H9 (cell line): Measurements from ENCODE around the gene PCSK6. TPM values are rescaled to one million over a fixed set of nuclear protein-coding genes. Genes with fewer than 3 reads are reported as not detected.
A peak's percentile ranks its signal among the peaks of the same experiment; 100 is the strongest.

Experiments
- DNase-seq: peaks from one replicate; pipeline ENCODE4 v3.0.0-alpha.2; 2017
- H2AFZ ChIP-seq: one replicate; pipeline ENCODE4 v1.6.1; 2013; ENCODE audit warnings: mild to moderate bottlenecking, low read length, control low read depth, moderate library complexity
- H2AK5ac ChIP-seq: 2 replicates; pipeline ENCODE4 v1.6.1; 2013; ENCODE audit warnings: low read length, control low read depth, mixed read lengths; ENCODE audit not compliant: insufficient read length
- H2BK120ac ChIP-seq: one replicate; pipeline ENCODE4 v1.6.1; 2013; ENCODE audit warnings: low read depth, mild to moderate bottlenecking, low read length, control low read depth, inconsistent platforms; ENCODE audit not compliant: poor library complexity, severe bottlenecking
- H2BK12ac ChIP-seq: 2 replicates; pipeline ENCODE4 v1.6.1; 2013; ENCODE audit warnings: low read length, control low read depth, mixed read lengths, low read depth; ENCODE audit not compliant: insufficient read length
- H2BK15ac ChIP-seq: 2 replicates; pipeline ENCODE4 v1.6.1; 2013; ENCODE audit warnings: low read depth, low read length, control low read depth
- H2BK20ac ChIP-seq: one replicate; pipeline ENCODE4 v1.6.1; 2013; ENCODE audit warnings: low read depth, mild to moderate bottlenecking, low read length, control low read depth, inconsistent platforms; ENCODE audit not compliant: poor library complexity, severe bottlenecking
- H2BK5ac ChIP-seq: 2 replicates; pipeline ENCODE4 v1.6.1; 2013; ENCODE audit warnings: low read length, control low read depth, mixed read lengths; ENCODE audit not compliant: insufficient read length
- H3K14ac ChIP-seq: 2 replicates; pipeline ENCODE4 v1.6.1; 2013; ENCODE audit warnings: low read length, control low read depth; ENCODE audit not compliant: insufficient read depth
- H3K18ac ChIP-seq: 2 replicates; pipeline ENCODE4 v1.6.1; 2013; ENCODE audit warnings: low read depth, mild to moderate bottlenecking, mixed read lengths, low read length, control low read depth; ENCODE audit not compliant: insufficient read length
- H3K23ac ChIP-seq: 2 replicates; pipeline ENCODE4 v1.6.1; 2013; ENCODE audit warnings: low read length, control low read depth, mixed read lengths, low read depth; ENCODE audit not compliant: insufficient read length
- H3K23me2 ChIP-seq: 2 replicates; pipeline ENCODE4 v1.6.1; 2013; ENCODE audit warnings: low read depth, mild to moderate bottlenecking, mixed read lengths, low read length, control low read depth; ENCODE audit not compliant: insufficient read length, poor library complexity, severe bottlenecking
- H3K27ac ChIP-seq: 2 replicates; pipeline ENCODE4 v1.5.1; 2013; ENCODE audit warnings: low read length, control low read depth, mixed read lengths, low read depth; ENCODE audit not compliant: insufficient read length
- H3K27me3 ChIP-seq: 2 replicates; pipeline ENCODE4 v1.6.1; 2013; ENCODE audit warnings: low read length, control low read depth, inconsistent platforms; ENCODE audit not compliant: insufficient read depth
- H3K4ac ChIP-seq: 2 replicates; pipeline ENCODE4 v1.6.1; 2013; ENCODE audit warnings: low read depth, mild to moderate bottlenecking, control low read depth, inconsistent platforms, low read length, moderate library complexity
- H3K4me1 ChIP-seq: 2 replicates; pipeline ENCODE4 v1.6.1; 2013; ENCODE audit warnings: low read length, control low read depth, inconsistent platforms; ENCODE audit not compliant: insufficient read depth
- H3K4me2 ChIP-seq: 2 replicates; pipeline ENCODE4 v1.6.1; 2013; ENCODE audit warnings: low read length, control low read depth, mixed read lengths; ENCODE audit not compliant: insufficient read length, insufficient read depth
- H3K56ac ChIP-seq: 2 replicates; pipeline ENCODE4 v1.6.1; 2013; ENCODE audit warnings: low read depth, mild to moderate bottlenecking, mixed read lengths, low read length, control low read depth; ENCODE audit not compliant: insufficient read length
- H3K79me1 ChIP-seq: 2 replicates; pipeline ENCODE4 v1.6.1; 2013; ENCODE audit warnings: low read depth, mild to moderate bottlenecking, moderate library complexity, low read length, control low read depth, inconsistent platforms; ENCODE audit not compliant: insufficient read depth, poor library complexity, severe bottlenecking
- H3K79me2 ChIP-seq: 2 replicates; pipeline ENCODE4 v1.6.1; 2013; ENCODE audit warnings: low read length, control low read depth, inconsistent platforms; ENCODE audit not compliant: insufficient read depth
- H3K9ac ChIP-seq: 2 replicates; pipeline ENCODE4 v1.6.1; 2013; ENCODE audit warnings: low read length, control low read depth, mixed read lengths; ENCODE audit not compliant: insufficient read length; ENCODE audit errors: extremely low read depth
- H3K9me3 ChIP-seq: one replicate; pipeline ENCODE4 v1.6.1; 2013; ENCODE audit warnings: low read depth, low read length, inconsistent platforms; ENCODE audit not compliant: control insufficient read depth
- H3T11ph ChIP-seq: one replicate; pipeline ENCODE4 v1.6.1; 2013; ENCODE audit warnings: mild to moderate bottlenecking, low read length, control low read depth, inconsistent platforms
- H4K20me1 ChIP-seq: one replicate; pipeline ENCODE4 v1.6.1; 2013; ENCODE audit not compliant: control insufficient read depth, insufficient read length, insufficient read depth
- H4K5ac ChIP-seq: 2 replicates; pipeline ENCODE4 v1.6.1; 2013; ENCODE audit warnings: low read depth, mild to moderate bottlenecking, mixed read lengths, low read length, control low read depth; ENCODE audit not compliant: insufficient read length
- H4K8ac ChIP-seq: replicated peaks from 2 replicates; pipeline ENCODE4 v1.6.1; 2013; ENCODE audit warnings: low read length, control low read depth, mixed read lengths, low read depth; ENCODE audit not compliant: insufficient read length
- H4K91ac ChIP-seq: 2 replicates; pipeline ENCODE4 v1.6.1; 2013; ENCODE audit warnings: low read depth, mild to moderate bottlenecking, moderate library complexity, mixed read lengths, low read length, control low read depth; ENCODE audit not compliant: insufficient read length
- H3K27ac Mint-ChIP-seq, 3 experiments: 2 replicates in 2 of 3; 3 replicates in 1 of 3; pipeline ENCODE4 v1.8.0; 2020 to 2021; ENCODE audit warnings: mixed read lengths in 3 of 3, mild to moderate bottlenecking in 1 of 3, moderate library complexity in 1 of 3
- H3K27me3 Mint-ChIP-seq: 2 replicates; pipeline ENCODE4 v1.8.0; 2021; ENCODE audit warnings: low read depth, mild to moderate bottlenecking, moderate library complexity, mixed read lengths
- H3K36me3 Mint-ChIP-seq, 3 experiments: 2 replicates in 2 of 3; 3 replicates in 1 of 3; pipeline ENCODE4 v1.8.0; 2020 to 2021; ENCODE audit warnings: low read depth in 3 of 3, mixed read lengths in 3 of 3; ENCODE audit not compliant: insufficient read depth in 1 of 3
- H3K4me1 Mint-ChIP-seq, 2 experiments: 2 replicates each; pipeline ENCODE4 v1.8.0; 2020; ENCODE audit warnings: mixed read lengths in 2 of 2
- H3K4me3 Mint-ChIP-seq, 2 experiments: 2 replicates in 1 of 2; 3 replicates in 1 of 2; pipeline ENCODE4 v1.8.0; 2020 to 2021; ENCODE audit warnings: mild to moderate bottlenecking in 2 of 2, mixed read lengths in 2 of 2, moderate library complexity in 1 of 2
- H3K9me3 Mint-ChIP-seq, 2 experiments: 2 replicates in 1 of 2; 3 replicates in 1 of 2; pipeline ENCODE4 v1.8.0; 2020; ENCODE audit warnings: mild to moderate bottlenecking in 2 of 2, mixed read lengths in 2 of 2, moderate library complexity in 1 of 2
- CTCF ChIP-seq: fragments of 200-600 bp; sonication (generic); conservative IDR thresholded peaks from 3 replicates; pipeline ENCODE4 v1.8.0; 2021; ENCODE audit warnings: antibody characterized with exemption, mild to moderate bottlenecking
- WGBS: extraction: QIAGEN DNeasy Blood & Tissue Kit; methylation state at CpG from one replicate; pipeline ENCODE4 v1.1.7; 2013; ENCODE audit warnings: missing lambda C conversion rate, low lambda C conversion rate, mixed read lengths; ENCODE audit not compliant: insufficient read length; ENCODE audit errors: extremely low coverage; 5-methylcytosine and 5-hydroxymethylcytosine counted together
- total RNA-seq: library from RNA; stranded (reverse); gene quantifications from 2 replicates; pipeline ENCODE4 v1.2.1, GENCODE V29; 2021

PCSK6 gene
- total RNA-seq, 1 experiment from 2014 or later = 4.0 TPM

DNA sequence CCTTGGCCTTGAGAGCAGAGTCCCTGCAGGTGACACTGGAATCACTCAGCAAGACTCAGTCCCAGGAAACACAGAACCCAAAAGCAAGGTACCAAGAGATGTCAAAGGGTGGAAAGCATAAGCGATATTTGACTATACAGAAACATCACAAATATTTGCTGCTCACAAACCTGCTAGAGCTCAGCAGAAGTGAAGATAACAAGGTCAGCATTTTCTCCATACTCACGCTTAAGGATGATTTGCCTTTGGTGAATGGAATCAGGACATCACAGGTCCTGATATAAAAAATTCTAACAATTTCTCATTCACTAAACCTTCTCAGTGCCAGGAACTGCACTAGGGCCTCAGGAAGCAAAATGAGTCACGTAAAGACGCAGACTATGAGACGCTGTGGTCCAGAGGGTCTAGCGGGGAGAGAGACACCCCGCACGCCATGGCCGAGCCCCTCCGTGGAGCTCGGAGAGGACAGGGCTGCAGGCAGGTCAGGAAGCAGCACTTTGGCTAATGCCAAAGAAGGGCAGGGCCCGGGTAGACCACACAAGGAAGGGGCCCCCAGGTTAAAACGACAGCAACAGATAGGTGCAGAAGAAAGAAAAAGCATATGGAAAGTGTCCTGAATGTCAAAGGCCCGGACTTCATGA is 10.7 kb downstream of the PCSK6 start:
- H3K79me1 ChIP-seq = no peaks in the 10 kb centered on the region
- H4K8ac ChIP-seq = no peak overlapping the region
- no peak overlapping the region for H2AK5ac ChIP-seq
- no peaks in the 10 kb centered on the region for H3K9me3 ChIP-seq
- no peaks in the 10 kb centered on the region for H3K4me1 ChIP-seq
- H4K5ac ChIP-seq = peak overlapping the region; percentile 47
- TF ChIP-seq CTCF = no peak
- DNase-seq = no peak
- H3K14ac ChIP-seq = no peak overlapping the region
- H2BK5ac ChIP-seq = no peak overlapping the region
- H3K9me3 Mint-ChIP-seq = no peaks in the 10 kb centered on the region
- H2BK20ac ChIP-seq = no peak overlapping the region
- H3K79me2 ChIP-seq = no peaks in the 10 kb centered on the region
- no peak overlapping the region for H3K9ac ChIP-seq
- no peak overlapping the region for H3K18ac ChIP-seq
- no peak overlapping the region for H2BK15ac ChIP-seq
- H3K4me3 Mint-ChIP-seq = no peak overlapping the region
- no peak overlapping the region for H4K91ac ChIP-seq
- no peaks in the 10 kb centered on the region for H3K23me2 ChIP-seq
- no peaks in the 10 kb centered on the region for H3K27me3 ChIP-seq
- no peak overlapping the region for H3K56ac ChIP-seq
- no peak overlapping the region for H3K23ac ChIP-seq
- H3T11ph ChIP-seq = no peak overlapping the region
- H3K36me3 Mint-ChIP-seq = no peaks in the 10 kb centered on the region; a peak in 1 of 7 replicates
- no peak overlapping the region for H3K27ac Mint-ChIP-seq
- no peak overlapping the region for H2AFZ ChIP-seq
- H2BK12ac ChIP-seq = no peak overlapping the region
- peaks cover 2% of the 10 kb centered on the region for H3K27me3 Mint-ChIP-seq
- no peak overlapping the region for H3K4ac ChIP-seq
- H2BK120ac ChIP-seq = no peak overlapping the region
- peaks cover 8 to 11% of the 10 kb centered on the region in 2 experiments; a peak in 3 of 4 replicates for H3K4me1 Mint-ChIP-seq
- WGBS = no CpG with 5 or more reads among the region's 14 CpGs
- no peak overlapping the region for H3K4me2 ChIP-seq
- H4K20me1 ChIP-seq = no peaks in the 10 kb centered on the region
- no peak overlapping the region for H3K27ac ChIP-seq
